Fibroblast of the aortic adventitia (primary cell): ENCODE data around the gene SCUBE1. TPM values are rescaled to one million over a fixed set of nuclear protein-coding genes. Genes with fewer than 3 reads are reported as not detected.

Experiments
- DNase-seq: peaks from one replicate; pipeline ENCODE4 v3.0.0-alpha.2; 2010; ENCODE audit warnings: low read depth
- H3K4me3 ChIP-seq: 2 replicates; pipeline ENCODE4 v1.5.1; 2011; ENCODE audit warnings: low read depth, mild to moderate bottlenecking, control low read depth, low read length, moderate library complexity
- CTCF ChIP-seq: IDR thresholded peaks from 2 replicates; pipeline ENCODE4 v1.5.1; 2011; ENCODE audit warnings: mild to moderate bottlenecking, low read length, control low read depth, inconsistent platforms; ENCODE audit not compliant: insufficient read depth
- total RNA-seq: library from RNA; depleted of rRNA; stranded (reverse); fragments of >200 nt; gene quantifications from 2 replicates; pipeline ENCODE4 v1.2.3, GENCODE V29; 2012; ENCODE audit warnings: low replicate concordance

SCUBE1 gene
- total RNA-seq, 1 donor: not detected

- DNase-seq: no peak
- H3K4me3 ChIP-seq: no peak overlapping the region
- TF ChIP-seq CTCF: no peak
Measured at GRCh38 chr22:43222262-43222661, 120.9 kb downstream of the SCUBE1 start.

- no peak overlapping the region for H3K4me3 ChIP-seq
- TF ChIP-seq CTCF: no peak
- DNase-seq: no peak
Measured at GRCh38 chr22:43220625-43221380, 122.4 kb downstream of the SCUBE1 start.

GRCh38 chr22:43218786-43219185 lies 124.4 kb downstream of the SCUBE1 start:
- no peak for DNase-seq
- H3K4me3 ChIP-seq: no peak overlapping the region
- TF ChIP-seq CTCF: no peak

- DNase-seq: no peak
- no peak for TF ChIP-seq CTCF
- H3K4me3 ChIP-seq: no peak overlapping the region
Measured at GRCh38 chr22:43217285-43218030, 125.7 kb downstream of the SCUBE1 start.

- no peak for TF ChIP-seq CTCF
- no peak overlapping the region for H3K4me3 ChIP-seq
- DNase-seq: no peak
Measured at GRCh38 chr22:43216738-43217137, 126.4 kb downstream of the SCUBE1 start.

- TF ChIP-seq CTCF: no peak
- H3K4me3 ChIP-seq: no peak overlapping the region
- no peak for DNase-seq
Measured at GRCh38 chr22:43213962-43214361, 129.2 kb downstream of the SCUBE1 start.
